HepG2 (cell line): ENCODE results near the gene ABCC1. TPM values are rescaled to one million over a fixed set of nuclear protein-coding genes. Genes with fewer than 3 reads are reported as not detected.
A peak's percentile ranks its signal among the peaks of the same experiment; 100 is the strongest.

ENCODE experiments used
- ARID5B ChIP-seq: IDR thresholded peaks from 2 replicates; pipeline ENCODE4 v1.4.0; 2020; ENCODE audit warnings: mild to moderate bottlenecking, missing genetic modification reagents
- ESRRA ChIP-seq: sonication (generic); formaldehyde crosslinking; IDR thresholded peaks from 2 replicates; pipeline ENCODE4 v1.5.1; 2020; ENCODE audit warnings: mild to moderate bottlenecking, low read depth, missing genetic modification reagents
- FOXO1 ChIP-seq: sonication (generic); formaldehyde crosslinking; IDR thresholded peaks from 2 replicates; pipeline ENCODE4 v1.4.0; 2020; ENCODE audit warnings: missing genetic modification reagents
- FOXP4 ChIP-seq: sonication (generic); formaldehyde crosslinking; IDR thresholded peaks from 2 replicates; pipeline ENCODE4 v1.4.0; 2020; ENCODE audit warnings: missing genetic modification reagents
- HINFP ChIP-seq: sonication (generic); formaldehyde crosslinking; IDR thresholded peaks from 2 replicates; pipeline ENCODE4 v1.4.0; 2020; ENCODE audit warnings: low read depth, mild to moderate bottlenecking, missing genetic modification reagents
- HMG20A ChIP-seq: IDR thresholded peaks from 2 replicates; pipeline ENCODE4 v1.6.1; 2016; ENCODE audit warnings: borderline replicate concordance
- NFYB ChIP-seq: sonication (generic); formaldehyde crosslinking; IDR thresholded peaks from 2 replicates; pipeline ENCODE4 v1.4.0; 2020; ENCODE audit warnings: missing genetic modification reagents
- PAXIP1 ChIP-seq: sonication (generic); formaldehyde crosslinking; conservative IDR thresholded peaks from 2 replicates; pipeline ENCODE4 v1.4.0; 2020; ENCODE audit warnings: mild to moderate bottlenecking, missing genetic modification reagents, moderate library complexity
- SUZ12 ChIP-seq: fragments of 150-350 bp; IDR thresholded peaks from 2 replicates; pipeline ENCODE4 v1.6.1; 2014; ENCODE audit warnings: low read depth, low read length
- TSC22D2 ChIP-seq: sonication (generic); formaldehyde crosslinking; IDR thresholded peaks from 2 replicates; pipeline ENCODE4 v1.5.1; 2020; ENCODE audit warnings: missing genetic modification reagents, mild to moderate bottlenecking, borderline replicate concordance
- XBP1 ChIP-seq: sonication (generic); formaldehyde crosslinking; IDR thresholded peaks from 2 replicates; pipeline ENCODE4 v1.5.0; 2020; ENCODE audit warnings: missing genetic modification reagents
- ZNF550 ChIP-seq: sonication (generic); formaldehyde crosslinking; IDR thresholded peaks from 2 replicates; pipeline ENCODE4 v1.4.0; 2020; ENCODE audit warnings: mild to moderate bottlenecking, missing genetic modification reagents, borderline replicate concordance
- ZNF574 ChIP-seq: sonication (generic); formaldehyde crosslinking; IDR thresholded peaks from 2 replicates; pipeline ENCODE4 v1.4.0; 2020; ENCODE audit warnings: missing genetic modification reagents
- ZNF780A ChIP-seq: sonication (generic); formaldehyde crosslinking; IDR thresholded peaks from 2 replicates; pipeline ENCODE4 v1.8.0; 2022; ENCODE audit warnings: mild to moderate bottlenecking, missing genetic modification reagents, moderate library complexity
- ZNF792 ChIP-seq: IDR thresholded peaks from 2 replicates; pipeline ENCODE4 v1.6.1; 2016
- ZNF83 ChIP-seq: sonication (generic); formaldehyde crosslinking; IDR thresholded peaks from 2 replicates; pipeline ENCODE4 v1.4.0; 2020; ENCODE audit warnings: missing genetic modification reagents, mild to moderate bottlenecking, borderline replicate concordance
- polyA plus RNA-seq, 8 experiments: library from polyadenylated mRNA; depleted of rRNA in 3 of 8; stranded (reverse) in 7 of 8; unstranded in 1 of 8; fragments of >200 nt; fragmentation: Illumina TruSeq in 4 of 8; extraction: Trizol in 4 of 8; gene quantifications; 2 replicates each; pipeline versions ENCODE4 v1.2.1 to v1.2.3, GENCODE V29; 2011 to 2016; ENCODE audit warnings: low read depth in 4 of 8, missing spikeins in 1 of 8, mixed read lengths in 1 of 8; ENCODE audit not compliant: insufficient read depth in 1 of 8
- total RNA-seq, 5 experiments: library from RNA; depleted of rRNA; stranded (reverse); fragments of >200 nt; fragmentation: Illumina TruSeq; extraction: Trizol; gene quantifications; 2 replicates each; pipeline ENCODE4 v1.2.3, GENCODE V29; 2016; ENCODE audit warnings: low read depth in 1 of 5

ABCC1 gene
- total and polyA plus RNA-seq, 2 of the 13 experiments (the other 11 are each of a cell fraction or from before 2014, with no cell fraction given): 13.0 to 30.6 TPM

- TF ChIP-seq ZNF574 (CRISPR knock-in tag) (no peak), ARID5B (CRISPR knock-in tag) (peak; percentile 48; the same call in 1 of the 2 replicates), FOXP4 (peak; percentile 41; the same call in 1 of the 2 replicates), ZNF550 (no peak), SUZ12 (no peak), FOXO1 (CRISPR knock-in tag) (no peak), ZNF83 (CRISPR knock-in tag) (no peak), ZNF780A (CRISPR knock-in tag) (no peak), NFYB (CRISPR knock-in tag) (no peak), TSC22D2 (CRISPR knock-in tag) (no peak), XBP1 (CRISPR knock-in tag) (no peak), HINFP (no peak), ZNF792 (CRISPR knock-in tag) (no peak), PAXIP1 (CRISPR knock-in tag) (no peak), HMG20A (CRISPR knock-in tag) (peak; percentile 34; the same call in 1 of the 2 replicates), ESRRA (CRISPR knock-in tag) (no peak)
Observed at GRCh38 chr16:16071631-16072244, 122.3 kb downstream of the ABCC1 start (continued).
